GM11168 (cell line): ENCODE results near the gene SLC25A39.

ENCODE experiments used
- in situ Hi-C: fragments of 300-500 bp; cut with MboI; formaldehyde crosslinking; loops from one replicate; pipeline ENCODE4 v1.12.0; 2022; ENCODE audit warnings: low sequenced_read_pairs; ENCODE audit not compliant: unreplicated experiment

SLC25A39 gene

DNA sequence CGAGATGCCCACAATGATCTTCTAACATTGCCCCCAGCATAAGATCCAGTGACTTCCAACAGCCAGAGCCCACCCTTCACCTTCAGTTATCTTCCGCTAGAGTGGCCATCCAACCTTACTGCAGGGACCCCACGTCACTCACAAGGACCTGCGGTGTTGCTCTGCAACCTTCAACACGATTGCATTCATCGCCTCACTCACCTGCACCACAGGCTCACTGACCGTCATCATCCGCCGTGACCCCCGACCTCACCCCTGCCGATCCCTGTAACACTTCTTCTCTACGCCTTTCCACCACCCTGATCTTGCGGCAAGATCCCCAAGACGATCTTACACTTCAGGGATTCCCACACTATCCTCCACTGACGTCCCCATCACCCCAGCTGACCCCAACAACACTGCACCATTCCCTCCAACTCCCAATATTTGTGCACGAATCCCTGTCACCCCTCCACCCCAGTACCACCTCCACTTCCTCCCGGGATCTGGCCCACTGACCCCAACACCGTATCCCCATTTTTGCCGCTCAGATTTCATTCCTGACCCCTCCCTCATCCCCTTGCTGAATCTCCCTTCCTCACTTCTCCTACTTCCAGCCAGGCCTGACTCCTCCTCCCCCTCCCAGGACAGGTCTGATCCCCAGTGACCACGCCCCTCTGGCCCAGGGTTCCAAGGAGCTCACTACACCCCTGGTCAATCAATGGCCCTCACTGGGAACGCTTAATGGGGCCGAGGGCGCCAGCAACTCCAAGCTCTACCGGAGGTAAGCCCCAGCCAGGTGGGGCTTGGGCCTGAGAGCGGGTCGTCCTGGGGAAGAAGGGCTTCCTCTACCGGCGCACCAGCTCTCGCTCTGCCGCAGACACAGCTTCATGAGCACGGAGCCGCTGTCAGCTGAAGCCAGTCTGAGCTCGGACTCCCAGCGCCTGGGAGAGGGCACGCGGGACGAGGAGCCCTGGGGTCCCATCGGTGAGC lies 8.6 kb downstream of the SLC25A39 start:
- in situ Hi-C loops = no loop called here

DNA sequence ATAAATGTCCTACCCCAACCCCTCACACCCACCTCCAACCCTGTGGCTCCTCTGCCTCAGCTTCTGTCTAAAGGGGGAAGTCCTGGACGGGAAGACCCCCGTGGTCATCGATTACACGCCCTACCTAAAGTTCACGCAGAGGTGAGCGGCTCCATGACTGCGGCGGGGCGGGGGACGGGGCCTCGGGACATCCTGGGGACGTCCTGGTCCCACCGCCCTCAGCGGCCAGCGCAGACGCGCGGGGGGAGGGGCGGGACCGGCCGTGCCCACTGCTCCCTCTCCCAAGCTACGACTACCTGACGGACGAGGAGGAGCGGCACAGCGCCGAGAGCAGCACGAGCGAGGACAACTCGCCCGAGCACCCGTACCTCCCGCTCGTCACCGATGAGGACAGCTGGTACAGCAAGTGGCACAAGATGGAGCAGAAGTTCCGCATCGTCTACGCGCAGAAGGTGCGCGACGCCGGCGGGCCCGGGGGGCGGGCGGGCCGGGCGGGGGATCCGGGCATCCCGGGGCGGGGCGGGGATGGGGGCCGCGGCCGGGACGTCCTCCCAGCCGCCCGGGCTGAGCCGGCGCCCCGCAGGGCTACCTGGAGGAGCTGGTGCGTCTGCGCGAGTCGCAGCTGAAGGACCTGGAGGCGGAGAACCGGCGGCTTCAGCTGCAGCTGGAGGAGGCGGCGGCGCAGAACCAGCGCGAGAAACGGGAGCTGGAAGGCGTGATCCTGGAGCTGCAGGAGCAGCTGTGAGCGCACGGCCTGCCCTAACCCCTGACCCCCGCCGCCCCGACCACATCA lies 9.6 kb downstream of the SLC25A39 start:
- in situ Hi-C loops = no loop called here

DNA sequence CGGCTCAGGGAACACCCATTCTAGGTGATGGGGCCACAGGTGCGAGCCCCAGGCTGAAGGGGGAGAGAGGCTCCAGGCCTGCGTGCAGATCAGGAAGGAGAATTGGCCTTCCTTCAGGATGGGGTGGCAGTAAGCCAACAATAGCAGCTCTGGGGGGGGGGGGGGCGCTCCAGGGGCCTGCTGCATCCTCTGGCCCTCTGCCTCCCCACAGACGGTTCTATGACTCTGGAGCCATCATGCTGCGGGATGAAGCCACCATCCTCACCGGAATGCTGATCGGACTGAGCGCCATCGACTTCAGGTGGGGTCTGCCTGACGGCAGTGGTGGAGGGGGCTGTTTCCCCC lies 10.1 kb downstream of the SLC25A39 start:
- in situ Hi-C loops = no loop called here

DNA sequence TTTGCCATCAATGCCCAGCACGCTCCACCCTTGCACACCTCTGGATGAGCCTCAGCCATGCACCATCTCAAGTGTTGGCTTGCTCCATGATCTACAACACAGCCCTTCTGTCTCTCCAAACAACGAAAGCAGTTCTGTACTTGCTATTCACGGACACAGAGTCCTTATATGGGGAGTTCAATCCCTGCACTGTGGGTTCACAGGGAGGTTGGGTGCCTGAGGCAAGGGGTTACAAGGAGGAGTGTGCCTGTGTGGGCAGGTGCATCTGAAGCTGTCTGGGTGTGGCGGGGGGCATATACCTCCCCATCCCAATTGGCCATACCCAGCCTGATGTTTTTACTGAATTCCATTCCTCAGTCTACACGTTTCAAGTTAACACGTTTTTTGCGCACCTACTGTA lies 10.6 kb downstream of the SLC25A39 start:
- in situ Hi-C loops = no loop called here

DNA sequence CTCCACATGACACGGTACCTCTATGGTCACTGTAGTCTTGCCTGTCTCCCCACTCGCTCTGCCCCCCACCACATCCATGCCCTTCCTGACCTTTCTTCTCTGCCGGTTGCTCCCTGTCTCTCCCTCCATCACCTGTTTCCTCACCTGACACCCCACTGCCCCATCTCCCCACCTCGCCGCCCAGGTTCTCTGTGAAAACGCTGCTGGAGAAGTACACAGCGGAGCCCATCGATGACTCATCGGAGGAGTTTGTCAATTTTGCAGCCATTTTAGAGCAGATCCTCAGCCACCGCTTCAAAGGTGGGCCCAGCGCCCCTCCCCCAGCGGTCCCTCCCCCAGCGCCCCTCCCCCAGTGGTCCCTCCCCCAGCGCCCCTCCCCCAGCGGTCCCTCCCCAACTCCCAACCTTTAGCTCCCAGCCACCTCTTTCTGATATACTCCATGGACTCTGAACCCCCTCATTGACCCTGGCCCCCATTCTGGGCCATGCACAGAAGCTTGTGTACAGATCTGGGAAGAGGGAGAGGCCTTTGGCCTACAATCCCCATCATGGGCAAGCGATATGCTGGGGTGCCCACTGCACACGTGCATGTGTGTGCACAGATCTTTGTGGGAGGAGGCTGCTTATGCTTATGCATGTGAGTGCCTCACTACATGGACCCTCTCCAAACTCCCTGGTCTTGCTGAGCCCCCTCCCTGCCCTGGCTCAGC lies 12.1 kb downstream of the SLC25A39 start:
- in situ Hi-C loops = no loop called here

DNA sequence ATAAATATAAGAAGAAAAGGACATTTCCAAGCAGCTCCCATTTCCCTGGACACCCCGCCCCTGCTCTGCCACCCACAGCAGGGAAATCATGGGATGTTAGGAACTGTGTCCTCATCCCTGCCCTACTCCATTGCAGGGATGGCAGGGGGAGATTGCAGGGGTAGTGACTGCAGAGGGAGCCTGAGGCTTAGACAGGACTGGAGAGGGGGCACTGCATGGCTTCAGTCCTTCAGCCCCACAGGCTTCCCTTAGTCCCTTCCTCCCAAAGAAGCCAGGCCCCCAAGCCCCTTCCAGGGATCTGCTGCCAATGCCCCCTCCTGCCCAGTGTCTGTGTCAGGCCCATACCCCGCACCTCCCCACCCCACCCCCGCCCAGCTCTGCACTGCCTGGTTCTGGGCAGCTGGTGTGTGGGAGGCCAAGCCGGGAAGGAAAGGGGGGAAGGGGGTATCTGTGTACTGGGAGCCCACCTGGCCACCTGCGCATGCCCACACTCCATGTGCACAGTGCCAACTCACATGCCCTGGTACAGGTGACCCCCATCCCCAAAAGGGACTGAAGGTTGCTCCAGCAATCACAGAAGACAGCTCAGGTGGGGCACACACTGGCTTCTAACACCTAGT lies 13.0 kb downstream of the SLC25A39 start:
- in situ Hi-C loops = no loop called here

DNA sequence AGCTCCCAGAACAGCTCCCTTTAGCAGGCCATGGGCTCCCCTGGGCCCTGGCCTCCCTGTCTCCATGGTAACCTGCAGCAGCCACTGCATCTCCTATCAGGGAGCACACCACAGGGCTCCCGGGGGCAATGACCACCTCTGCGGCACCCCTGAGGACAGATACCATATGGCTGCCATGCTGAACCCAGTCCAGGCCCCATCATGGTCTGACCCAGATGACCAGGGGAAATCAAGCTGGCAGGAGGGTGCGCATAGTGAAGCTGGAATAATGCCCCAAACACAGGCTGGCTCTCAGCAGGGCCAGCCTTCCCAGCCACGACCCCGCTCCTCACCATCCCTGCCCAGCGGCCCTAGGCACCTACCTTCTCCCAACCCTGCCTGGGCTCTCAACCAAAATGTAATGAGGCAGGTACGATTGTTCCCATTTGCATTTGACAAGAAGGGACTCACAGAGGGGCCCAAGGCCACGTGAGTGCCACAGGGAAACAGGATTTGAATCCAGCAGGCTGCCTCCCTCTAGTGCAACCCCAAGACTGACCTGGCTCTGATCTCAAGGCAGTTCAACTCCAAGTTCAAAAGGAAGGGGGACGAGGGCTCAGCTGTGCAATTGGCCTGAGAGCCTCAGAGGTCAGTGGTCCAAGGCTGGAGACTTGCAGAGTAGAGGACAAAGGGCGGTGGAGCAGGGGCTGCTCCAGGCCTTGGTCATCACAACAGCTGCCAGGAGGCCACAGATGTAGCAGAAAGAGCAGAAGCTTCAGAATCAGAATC lies 13.8 kb downstream of the SLC25A39 start:
- in situ Hi-C loops = no loop called here

DNA sequence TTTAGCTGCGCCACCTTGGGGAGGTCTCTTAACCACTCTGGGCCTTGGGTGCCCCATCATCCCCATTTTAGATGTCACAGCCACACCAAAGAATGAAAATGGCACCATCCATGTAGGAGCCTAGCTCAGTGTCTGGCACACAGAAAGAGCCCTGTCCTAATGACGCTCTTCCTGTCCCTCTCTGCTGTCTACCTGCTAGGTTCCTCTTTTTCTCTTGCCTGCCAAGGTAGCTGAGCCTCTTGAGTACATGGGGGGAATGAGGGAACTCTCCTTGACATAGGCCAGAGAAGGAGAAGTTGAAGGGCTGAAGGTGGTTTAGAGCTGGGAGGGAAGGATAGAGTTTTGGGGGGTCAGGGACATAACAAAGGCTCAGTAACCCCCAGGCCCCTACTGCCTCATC lies 14.4 kb downstream of the SLC25A39 start:
- in situ Hi-C loops = no loop called here

DNA sequence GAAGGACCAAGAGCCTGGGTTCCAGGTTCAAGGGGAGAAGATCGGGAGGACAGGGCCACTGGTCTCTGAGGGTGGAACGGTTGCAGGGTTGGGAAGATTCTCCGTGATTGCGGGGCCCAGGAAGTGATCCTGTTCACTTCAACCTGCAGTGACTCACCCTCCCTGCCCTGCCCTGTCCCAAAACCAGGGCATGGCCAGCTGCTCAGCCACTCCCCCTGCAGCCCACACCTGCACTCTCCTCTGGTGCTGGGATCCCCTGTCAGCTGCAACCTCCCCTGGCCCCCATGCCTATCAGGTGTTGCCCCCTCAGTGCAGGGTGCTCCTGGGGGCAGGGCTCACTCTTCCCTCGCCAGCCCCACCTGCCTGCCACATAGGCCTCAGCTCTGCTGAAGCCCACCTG lies 15.2 kb downstream of the SLC25A39 start:
- in situ Hi-C loops = no loop called here

DNA sequence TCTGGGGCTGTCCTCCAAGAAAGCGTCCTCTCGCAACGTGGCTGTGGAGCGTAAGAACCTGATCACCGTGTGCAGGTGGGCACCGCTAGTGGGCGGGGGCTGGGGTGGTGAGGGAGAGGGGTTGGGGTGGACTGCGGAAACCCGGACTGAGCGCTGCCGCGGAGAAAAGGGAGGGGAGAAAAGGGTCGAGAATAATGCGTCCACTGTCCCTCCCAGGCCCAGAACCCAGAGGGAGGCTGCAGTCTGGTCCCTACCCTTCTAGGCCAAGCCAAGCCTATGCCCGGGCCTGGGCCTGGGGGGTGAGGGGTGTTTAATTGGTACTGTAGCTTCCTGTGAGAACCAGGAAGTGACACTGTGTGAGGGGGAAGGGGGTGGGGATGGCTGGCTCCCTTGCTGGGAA lies 15.8 kb downstream of the SLC25A39 start:
- in situ Hi-C loops = no loop called here

DNA sequence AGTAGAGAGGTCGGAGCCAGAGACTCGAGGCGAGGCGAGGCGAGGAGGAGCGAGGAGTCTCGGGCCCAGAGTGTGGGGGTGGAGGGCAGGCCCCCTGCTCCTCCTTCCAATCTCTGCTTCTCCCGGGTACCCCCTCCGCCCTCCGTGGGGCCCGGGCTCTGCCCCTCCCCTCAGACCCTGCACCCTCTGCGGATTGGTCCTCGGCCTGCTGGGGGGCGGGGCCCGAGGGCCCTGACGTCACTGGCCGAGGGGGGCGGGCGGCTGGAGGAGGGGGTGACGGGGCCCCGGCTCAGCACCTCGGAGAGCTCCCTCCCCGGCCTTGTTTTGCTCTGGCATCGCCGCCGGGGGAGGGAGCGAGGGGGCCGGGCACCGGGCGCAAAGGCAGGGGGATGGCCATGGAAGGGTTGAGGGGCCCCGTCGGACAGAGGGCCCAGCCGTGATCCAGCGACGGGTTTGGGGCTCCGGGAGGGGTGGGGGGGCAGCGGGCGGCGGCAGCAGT lies 16.3 kb downstream of the SLC25A39 start, which contains the start of gene RUNDC3A:
Gene RUNDC3A, plus strand, starts transcription at position 282 of the 499 bp plus-strand sequence. CDS start 232 bp downstream, outside the sequence.
- in situ Hi-C loops = no loop called here

DNA sequence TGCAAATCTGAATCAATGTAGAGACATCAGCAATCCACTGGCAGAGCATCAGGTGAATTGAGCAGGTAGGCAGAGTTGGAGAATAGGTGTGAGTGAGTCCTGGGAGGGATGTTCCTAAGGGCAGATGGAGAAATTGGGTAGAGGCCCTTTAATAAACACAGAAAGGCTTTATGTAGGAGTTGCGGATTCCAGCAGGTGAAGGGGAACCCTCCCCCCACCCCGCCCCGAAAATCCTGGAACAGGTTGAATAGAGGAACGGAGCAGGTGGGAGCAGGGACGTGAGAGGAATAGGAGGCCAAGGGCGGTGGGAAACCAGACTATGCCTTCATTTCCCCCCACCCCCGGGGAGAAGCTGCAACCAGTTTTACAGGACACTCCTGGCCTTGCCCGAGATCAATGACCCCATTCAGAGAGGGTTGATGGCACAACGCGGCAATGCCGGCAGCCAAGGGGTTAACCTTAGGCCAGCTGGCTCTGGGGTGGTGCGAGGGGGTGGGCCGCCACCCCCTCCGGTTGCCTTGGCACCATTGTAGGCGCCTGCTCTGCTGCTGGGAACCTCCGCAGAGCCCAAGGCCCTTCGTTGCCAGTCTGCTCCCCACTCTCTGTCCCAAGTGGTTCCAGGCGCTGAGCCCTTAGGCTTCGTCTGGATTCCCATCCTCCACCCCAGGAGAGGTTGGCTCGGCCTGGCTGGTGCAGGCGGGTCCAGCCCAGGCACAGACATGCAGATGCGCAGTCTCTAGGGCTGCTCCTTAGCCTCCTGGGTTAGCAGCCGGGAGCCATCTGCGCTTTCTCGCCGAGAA lies 17.0 kb downstream of the SLC25A39 start:
- in situ Hi-C loops = no loop called here

DNA sequence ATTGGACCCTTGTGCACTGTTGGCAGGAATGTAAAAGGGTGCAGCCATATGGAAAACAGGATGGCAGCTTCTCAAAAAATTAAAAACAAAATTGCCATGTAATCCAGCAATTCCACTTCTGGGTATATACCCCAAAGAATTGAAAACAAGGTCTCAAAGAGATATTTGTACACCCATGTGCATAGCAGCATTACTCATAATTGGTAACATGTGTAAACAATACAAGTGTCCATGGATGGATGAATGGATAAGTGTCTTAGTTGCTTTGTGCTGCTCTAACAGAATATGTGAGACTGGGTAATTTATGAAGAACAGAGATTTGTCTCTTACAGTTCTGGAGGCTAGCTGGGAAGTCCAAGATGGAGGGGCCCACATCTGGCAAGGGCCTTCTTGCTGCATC lies 20.0 kb downstream of the SLC25A39 start:
- in situ Hi-C loops = no loop called here

DNA sequence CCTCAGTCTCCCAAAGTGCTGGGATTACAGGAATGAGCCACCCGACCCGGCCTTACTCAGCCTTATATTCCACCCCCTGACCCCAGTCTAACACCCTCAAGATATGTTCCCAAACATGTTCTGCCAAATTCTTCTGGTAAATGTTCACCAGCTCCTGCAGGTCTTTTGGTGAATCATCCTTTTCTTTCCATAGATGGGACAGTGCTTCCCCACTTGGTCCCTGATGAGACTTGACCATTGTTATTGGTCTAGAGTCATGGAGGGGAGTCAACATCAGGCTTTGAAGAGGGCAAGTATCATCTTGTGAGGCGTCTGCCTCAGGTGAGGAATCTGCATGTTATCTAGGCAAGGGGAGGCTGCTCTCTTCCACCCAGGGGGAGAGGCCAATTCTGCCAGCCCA lies 26.6 kb downstream of the SLC25A39 start:
- in situ Hi-C loops = no loop called here

DNA sequence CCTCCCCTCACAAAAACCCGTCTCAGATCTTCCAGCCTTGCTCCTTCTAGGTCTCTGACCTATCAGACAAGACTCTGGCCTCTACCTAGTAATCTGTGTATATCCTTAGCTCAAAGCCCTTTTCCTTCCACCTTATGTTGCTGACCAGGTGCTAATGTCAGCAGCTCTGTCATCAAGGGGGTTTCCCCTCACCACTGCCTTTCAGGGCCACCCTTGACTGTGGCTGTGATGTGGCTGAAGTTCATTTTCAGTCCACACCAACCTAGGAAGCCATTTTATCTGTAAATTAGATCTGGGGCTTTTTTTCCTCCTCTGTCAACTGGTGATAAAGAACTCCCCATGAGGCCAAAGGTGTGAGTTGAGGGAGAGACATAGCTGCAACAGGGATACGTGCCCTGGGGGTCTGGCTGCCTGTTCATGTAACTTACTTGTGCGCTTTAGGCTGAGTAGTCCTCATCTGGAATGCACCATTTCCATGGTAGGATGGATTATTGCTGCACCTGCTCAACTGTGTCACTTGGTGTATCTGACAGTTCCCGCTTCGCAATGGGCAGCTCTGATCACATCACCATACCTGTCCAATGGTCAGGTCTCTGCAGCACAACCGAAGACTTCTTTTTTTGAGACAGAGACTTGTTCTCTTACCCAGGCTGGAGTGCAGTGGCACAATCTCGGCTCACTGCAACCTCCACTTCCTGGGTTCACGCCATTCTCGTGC lies 31.0 kb downstream of the SLC25A39 start:
- in situ Hi-C loops = no loop called here

DNA sequence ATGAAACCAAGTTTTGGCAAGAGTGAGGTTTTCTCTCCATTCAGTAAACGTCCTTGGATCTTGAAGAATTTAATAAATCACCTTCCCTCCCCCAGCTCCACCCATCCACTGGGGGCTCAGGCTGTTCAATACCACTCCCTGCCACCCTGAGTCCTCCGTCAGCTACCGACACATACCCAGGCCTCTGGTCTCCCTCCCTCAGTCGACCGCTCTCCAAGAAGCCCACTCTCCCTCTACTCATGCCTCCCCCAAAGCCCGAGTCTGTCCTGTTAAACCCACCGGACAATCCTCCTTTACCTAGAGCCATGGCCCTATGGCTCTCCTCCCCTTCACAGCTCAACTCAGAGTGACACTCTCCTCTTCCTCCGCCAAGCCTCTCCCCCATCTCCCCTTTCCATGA lies 37.0 kb downstream of the SLC25A39 start:
- in situ Hi-C loops = no loop called here

DNA sequence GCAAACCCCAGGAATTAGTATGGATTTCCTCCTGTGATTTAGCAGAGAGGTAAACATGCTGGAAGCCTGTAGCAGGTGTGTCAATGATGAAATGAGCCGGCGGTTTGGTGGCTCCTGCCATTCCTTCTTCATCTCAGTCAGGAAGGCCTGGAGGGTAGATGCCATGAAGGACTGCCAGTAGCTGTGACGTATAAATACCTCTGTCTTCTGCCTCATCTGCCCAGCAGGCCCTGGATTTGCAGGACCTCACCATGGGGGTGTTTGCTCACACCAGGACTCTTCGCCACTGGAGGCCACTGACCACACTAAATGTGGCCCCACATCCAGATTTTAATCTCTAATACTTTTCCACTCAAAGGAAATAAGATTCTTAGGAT lies 40.6 kb downstream of the SLC25A39 start:
- in situ Hi-C loops = no loop called here
